Measurements from ENCODE around the gene SLAMF1.

Gene SLAMF1

GRCh38 chr1:160581961-160582360 lies 64.9 kb downstream of the SLAMF1 start:
- H3K4me3 Mint-ChIP-seq = no peak overlapping the region
- peaks cover 6% of the 10 kb centered on the region for H3K27me3 Mint-ChIP-seq (ENCODE audit: low read depth)
- no peak overlapping the region for H3K27ac Mint-ChIP-seq
- H3K9me3 Mint-ChIP-seq = peaks cover 8% of the 10 kb centered on the region
- H3K4me1 Mint-ChIP-seq = no peaks in the 10 kb centered on the region
- no peaks in the 10 kb centered on the region for H3K36me3 Mint-ChIP-seq (ENCODE audit: low read depth)
- TF ChIP-seq CTCF (IDR thresholded peaks at IDR 0.05; ENCODE audit: unreplicated experiment in 3 of 3) = no peak

GRCh38 chr1:160580221-160580812 lies 66.5 kb downstream of the SLAMF1 start:
- Mint-ChIP-seq H3K4me3 (no peak overlapping the region), H3K27ac (no peak overlapping the region), H3K36me3 (ENCODE audit: low read depth) (no peaks in the 10 kb centered on the region)

GRCh38 chr1:160579216-160579701 lies 67.6 kb downstream of the SLAMF1 start, which contains the start of gene CD84:
Gene CD84 (minus strand): TSS chr1:160579496. CDS start chr1:160579437, 59 bp downstream.
- no peak within 1 kb of the TSS for H3K27ac Mint-ChIP-seq
- no peaks in the 10 kb centered on the region for H3K4me1 Mint-ChIP-seq
- H3K27me3 Mint-ChIP-seq (ENCODE audit: low read depth) = peaks cover 6% of the 10 kb centered on the region
- H3K9me3 Mint-ChIP-seq = peaks cover 8% of the 10 kb centered on the region
- H3K36me3 Mint-ChIP-seq (ENCODE audit: low read depth) = no peaks in the 10 kb centered on the region
- no peak within 1 kb of the TSS for H3K4me3 Mint-ChIP-seq
- no peak for TF ChIP-seq CTCF (IDR thresholded peaks at IDR 0.05; ENCODE audit: unreplicated experiment in 3 of 3)

More at GRCh38 chr1:160580221-160580812, 66.5 kb downstream of the SLAMF1 start:
- H3K27me3 Mint-ChIP-seq (ENCODE audit: low read depth) = peaks cover 6% of the 10 kb centered on the region
- TF ChIP-seq CTCF (IDR thresholded peaks at IDR 0.05; ENCODE audit: unreplicated experiment in 3 of 3) = no peak
- H3K9me3 Mint-ChIP-seq = peaks cover 8% of the 10 kb centered on the region
- H3K4me1 Mint-ChIP-seq = no peaks in the 10 kb centered on the region

- H3K4me1 Mint-ChIP-seq = no peaks in the 10 kb centered on the region
- H3K36me3 Mint-ChIP-seq (ENCODE audit: low read depth) = no peaks in the 10 kb centered on the region
- H3K9me3 Mint-ChIP-seq = peaks cover 4% of the 10 kb centered on the region
- TF ChIP-seq CTCF (IDR thresholded peaks at IDR 0.05; ENCODE audit: unreplicated experiment in 3 of 3) = no peak
- H3K27ac Mint-ChIP-seq = no peak overlapping the region
- H3K27me3 Mint-ChIP-seq (ENCODE audit: low read depth) = peaks cover 6% of the 10 kb centered on the region
- no peak overlapping the region for H3K4me3 Mint-ChIP-seq
These were observed 68.2 kb downstream of the SLAMF1 start for GRCh38 chr1:160578525-160579191.

- Mint-ChIP-seq H3K4me3 (no peak overlapping the region), H3K9me3 (peaks cover 4% of the 10 kb centered on the region), H3K27ac (no peak overlapping the region)
These were observed 68.7 kb downstream of the SLAMF1 start for GRCh38 chr1:160578175-160578524.

More at GRCh38 chr1:160578175-160578524, 68.7 kb downstream of the SLAMF1 start:
- no peaks in the 10 kb centered on the region for H3K4me1 Mint-ChIP-seq
- no peak for TF ChIP-seq CTCF (IDR thresholded peaks at IDR 0.05; ENCODE audit: unreplicated experiment in 3 of 3)
- peaks cover 6% of the 10 kb centered on the region for H3K27me3 Mint-ChIP-seq (ENCODE audit: low read depth)
- H3K36me3 Mint-ChIP-seq (ENCODE audit: low read depth) = no peaks in the 10 kb centered on the region

All from nephron (organoid).